ENCODE data around the gene NAT10.

The NAT10 gene

DNA sequence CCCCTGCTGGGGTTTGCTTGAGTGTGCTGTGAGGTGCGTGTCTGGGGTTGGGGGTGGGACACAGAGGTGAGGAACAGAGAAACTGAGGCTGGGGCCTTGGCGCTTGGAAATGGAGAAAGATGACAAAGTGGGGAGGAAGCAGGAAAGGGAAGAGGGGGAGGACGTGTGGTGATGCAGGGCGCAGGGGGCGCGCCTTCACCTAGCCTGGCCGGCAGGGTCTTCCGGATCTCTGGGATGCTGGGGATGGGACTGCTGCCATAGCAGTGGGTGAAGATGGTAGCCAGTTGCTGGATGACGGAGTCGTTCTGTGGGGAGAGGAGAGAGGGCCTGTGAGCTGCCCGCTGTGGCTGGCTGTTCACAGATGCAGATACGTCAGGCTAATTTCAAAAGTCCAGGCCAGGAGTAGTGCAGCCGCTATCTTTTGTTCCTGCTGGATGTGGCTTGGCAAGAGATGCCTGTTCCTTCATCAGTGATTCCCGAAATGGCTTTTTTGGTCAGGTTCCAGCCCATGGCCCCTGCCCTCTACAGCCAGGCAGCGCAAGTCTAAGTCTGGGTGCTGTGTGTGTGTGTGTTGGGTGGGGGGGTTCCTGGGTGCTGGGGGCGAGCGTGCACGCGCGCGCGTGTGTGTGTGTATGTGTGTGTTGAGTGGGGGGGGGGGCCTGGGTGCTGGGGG is 54.8 kb downstream of the NAT10 start:
- ChIA-PET CTCF (interaction anchor here (1.0 to 2.2 kb wide), 6 partner anchors 8 to 198 kb away, joined by 3 to 6 read pairs (median 4); partner anchors contain the start of gene ABTB2), POLR2A (no interaction called here)
- H3K4me3 ChIP-seq (ENCODE audit: low read depth, low read length), result no peak overlapping the region
- no peak for DNase-seq (ENCODE audit: low read depth, low spot score)
- TF ChIP-seq, protein P1, sequence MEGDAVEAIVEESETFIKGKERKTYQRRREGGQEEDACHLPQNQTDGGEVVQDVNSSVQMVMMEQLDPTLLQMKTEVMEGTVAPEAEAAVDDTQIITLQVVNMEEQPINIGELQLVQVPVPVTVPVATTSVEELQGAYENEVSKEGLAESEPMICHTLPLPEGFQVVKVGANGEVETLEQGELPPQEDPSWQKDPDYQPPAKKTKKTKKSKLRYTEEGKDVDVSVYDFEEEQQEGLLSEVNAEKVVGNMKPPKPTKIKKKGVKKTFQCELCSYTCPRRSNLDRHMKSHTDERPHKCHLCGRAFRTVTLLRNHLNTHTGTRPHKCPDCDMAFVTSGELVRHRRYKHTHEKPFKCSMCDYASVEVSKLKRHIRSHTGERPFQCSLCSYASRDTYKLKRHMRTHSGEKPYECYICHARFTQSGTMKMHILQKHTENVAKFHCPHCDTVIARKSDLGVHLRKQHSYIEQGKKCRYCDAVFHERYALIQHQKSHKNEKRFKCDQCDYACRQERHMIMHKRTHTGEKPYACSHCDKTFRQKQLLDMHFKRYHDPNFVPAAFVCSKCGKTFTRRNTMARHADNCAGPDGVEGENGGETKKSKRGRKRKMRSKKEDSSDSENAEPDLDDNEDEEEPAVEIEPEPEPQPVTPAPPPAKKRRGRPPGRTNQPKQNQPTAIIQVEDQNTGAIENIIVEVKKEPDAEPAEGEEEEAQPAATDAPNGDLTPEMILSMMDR (IDR thresholded peaks at IDR 0.05; ENCODE audit: insufficient read depth, low read length, missing control alignments), result no peak

DNA sequence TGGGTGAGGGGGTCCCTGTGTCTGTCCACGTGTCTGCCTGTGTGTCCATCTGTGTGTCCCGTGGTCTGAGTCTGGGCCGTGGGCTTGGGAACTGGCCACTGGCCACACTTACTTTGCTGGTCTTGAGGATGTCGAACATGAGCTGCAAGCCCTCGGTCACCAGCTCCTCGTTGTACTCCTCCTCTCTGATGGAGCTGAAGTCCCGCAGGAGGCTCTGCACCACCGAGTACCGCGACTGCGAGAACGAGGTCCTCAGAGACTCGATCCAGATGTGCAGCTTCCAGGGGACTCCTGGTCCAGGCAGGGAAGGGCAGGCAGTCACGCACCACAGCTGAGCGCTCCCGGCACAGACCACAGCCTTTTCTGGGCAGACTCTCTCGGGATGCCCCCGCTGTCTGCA is 55.4 kb downstream of the NAT10 start:
- TF ChIP-seq, protein P1 (IDR thresholded peaks at IDR 0.05; ENCODE audit: insufficient read depth, low read length, missing control alignments), result no peak
- CTCF ChIA-PET, result interaction anchor here (1.0 to 1.3 kb wide), 4 partner anchors 9 to 197 kb away, joined by 3 to 5 read pairs (median 4); partner anchors contain the start of gene ABTB2
- DNase-seq (ENCODE audit: low read depth, low spot score), result no peak
- POLR2A ChIA-PET, result no interaction called here
- no peak overlapping the region for H3K4me3 ChIP-seq (ENCODE audit: low read depth, low read length)

DNA sequence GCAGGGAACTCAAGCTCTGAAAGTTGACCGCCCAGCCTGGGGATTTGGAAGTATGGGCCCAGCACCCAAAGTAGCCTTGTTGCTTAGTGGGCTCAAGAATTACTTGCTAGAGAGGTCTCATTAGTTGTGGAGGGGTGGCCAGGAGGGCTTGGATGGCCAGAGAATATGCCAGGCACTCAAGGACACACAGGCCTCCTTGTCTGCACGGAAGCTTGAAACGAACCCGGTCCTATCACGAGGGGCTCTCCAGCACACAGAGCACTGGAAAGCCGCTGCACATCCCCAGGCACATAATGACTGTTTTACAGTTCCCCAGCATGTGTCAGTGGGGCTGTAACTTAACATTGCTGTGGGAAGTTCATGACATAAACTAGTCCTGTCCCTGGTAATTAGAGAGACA is 55.9 kb downstream of the NAT10 start:
- TF ChIP-seq, protein P1 (IDR thresholded peaks at IDR 0.05; ENCODE audit: insufficient read depth, low read length, missing control alignments), result no peak
- POLR2A ChIA-PET, result no interaction called here
- DNase-seq (ENCODE audit: low read depth, low spot score), result no peak
- CTCF ChIA-PET, result interaction anchor here (1.0 to 1.3 kb wide), 4 partner anchors 10 to 197 kb away, joined by 3 to 5 read pairs (median 4); partner anchors contain the start of gene ABTB2
- H3K4me3 ChIP-seq (ENCODE audit: low read depth, low read length), result no peak overlapping the region

DNA sequence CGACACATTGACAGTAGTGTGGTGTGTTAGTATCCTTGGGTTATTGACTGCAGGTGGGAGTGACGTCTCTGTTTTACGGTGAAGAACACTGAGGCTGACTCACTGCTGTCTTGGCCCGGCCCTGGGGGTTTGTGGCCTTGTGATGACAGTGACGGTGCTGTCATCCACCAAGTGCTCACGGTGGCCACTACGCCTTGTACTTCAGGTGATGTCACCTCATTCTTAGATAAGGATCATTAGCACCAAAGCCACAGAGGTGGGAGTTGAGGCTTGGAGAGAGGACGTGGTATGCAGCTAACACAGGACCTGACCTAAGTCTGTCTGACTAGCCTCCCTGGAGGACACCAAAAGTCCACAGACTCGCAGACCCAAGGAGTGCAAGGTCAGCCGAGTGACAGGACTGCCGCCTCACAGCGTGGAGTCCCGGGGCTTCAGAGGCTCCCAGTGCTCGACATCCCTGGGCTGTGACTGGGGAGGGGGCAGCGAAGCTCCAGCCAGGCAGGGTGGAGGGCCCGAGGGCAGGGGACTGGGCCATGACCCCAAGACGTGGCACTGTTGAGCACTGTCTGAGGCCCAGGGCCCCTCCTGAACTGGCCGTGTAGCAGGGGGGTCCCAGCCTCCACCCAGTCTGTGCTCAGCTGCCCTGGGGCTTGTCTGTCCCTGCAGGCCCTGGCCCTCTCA is 56.5 kb downstream of the NAT10 start:
- CTCF ChIA-PET, result interaction anchor here (1.2 kb wide), 1 partner anchor 12 kb away, joined by 5 read pairs; no protein-coding TSS in a partner anchor
- DNase-seq (ENCODE audit: low read depth, low spot score), result no peak
- POLR2A ChIA-PET, result no interaction called here
- H3K4me3 ChIP-seq (ENCODE audit: low read depth, low read length), result no peak overlapping the region
- TF ChIP-seq, protein P1 (IDR thresholded peaks at IDR 0.05; ENCODE audit: insufficient read depth, low read length, missing control alignments), result no peak

DNA sequence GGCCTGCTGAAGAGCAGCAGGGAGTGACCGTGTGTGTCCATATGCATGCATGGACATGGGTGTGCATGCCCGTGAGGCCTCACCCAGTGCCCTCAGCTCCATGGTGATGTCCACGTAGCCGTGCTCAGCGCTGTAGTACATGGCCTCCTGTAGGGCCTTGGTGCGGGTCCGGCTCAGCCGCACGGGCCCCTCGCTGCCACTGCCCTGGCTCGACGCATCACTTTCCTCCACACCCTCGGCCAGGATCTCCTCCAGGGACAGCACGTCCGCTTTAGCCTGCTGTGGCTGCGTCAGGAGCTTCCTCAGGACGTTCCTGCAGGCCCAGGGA is 57.0 kb downstream of the NAT10 start:
- CTCF ChIA-PET, result no interaction called here
- TF ChIP-seq, protein P1 (IDR thresholded peaks at IDR 0.05; ENCODE audit: insufficient read depth, low read length, missing control alignments), result no peak
- POLR2A ChIA-PET, result no interaction called here
- no peak overlapping the region for H3K4me3 ChIP-seq (ENCODE audit: low read depth, low read length)
- no peak for DNase-seq (ENCODE audit: low read depth, low spot score)

DNA sequence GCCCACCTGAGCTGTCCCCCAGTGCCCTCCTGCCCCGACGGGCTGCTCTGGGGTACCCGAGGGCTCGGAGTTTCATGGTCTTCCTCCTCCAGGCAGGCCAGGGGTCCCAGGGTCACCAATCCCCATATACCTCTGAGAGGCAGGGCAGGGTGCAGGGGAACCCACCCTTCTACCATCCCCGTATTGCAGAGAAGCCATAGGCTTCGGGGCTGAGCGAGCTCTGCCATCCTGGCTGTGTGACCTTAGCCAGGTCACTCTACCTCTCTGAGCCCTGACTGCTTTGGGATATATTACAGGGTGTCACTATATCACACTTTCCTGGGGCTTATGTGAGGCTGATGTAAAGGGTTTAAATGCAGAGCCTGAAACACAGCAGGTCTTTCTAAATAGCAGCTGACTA is 57.4 kb downstream of the NAT10 start:
- POLR2A ChIA-PET, result no interaction called here
- DNase-seq (ENCODE audit: low read depth, low spot score), result no peak
- H3K4me3 ChIP-seq (ENCODE audit: low read depth, low read length), result no peak overlapping the region
- TF ChIP-seq, protein P1 (IDR thresholded peaks at IDR 0.05; ENCODE audit: insufficient read depth, low read length, missing control alignments), result no peak
- CTCF ChIA-PET, result no interaction called here

All from AG04449 (cell line).